Body of pancreas (tissue), 4 donors: ENCODE measurements around the gene RUFY1.

ENCODE experiments used
- POLR2A ChIP-seq, 3 donors: fragments of 450-650 bp; IDR thresholded peaks; one replicate each; pipeline ENCODE4 v1.6.1; 2016; ENCODE audit warnings: antibody characterized with exemption in 3 of 3, mild to moderate bottlenecking in 2 of 3
- TF ChIP-seq, protein P1 (sequence below), 7 experiments: fragments of 450-650 bp in 4 of 7; fragments of 200-600 bp in 3 of 7; sonication (generic) in 3 of 7; IDR thresholded peaks; one replicate each; pipeline ENCODE4 v1.5.1; 2016 to 2019; ENCODE audit warnings: antibody characterized with exemption in 7 of 7

DNA sequence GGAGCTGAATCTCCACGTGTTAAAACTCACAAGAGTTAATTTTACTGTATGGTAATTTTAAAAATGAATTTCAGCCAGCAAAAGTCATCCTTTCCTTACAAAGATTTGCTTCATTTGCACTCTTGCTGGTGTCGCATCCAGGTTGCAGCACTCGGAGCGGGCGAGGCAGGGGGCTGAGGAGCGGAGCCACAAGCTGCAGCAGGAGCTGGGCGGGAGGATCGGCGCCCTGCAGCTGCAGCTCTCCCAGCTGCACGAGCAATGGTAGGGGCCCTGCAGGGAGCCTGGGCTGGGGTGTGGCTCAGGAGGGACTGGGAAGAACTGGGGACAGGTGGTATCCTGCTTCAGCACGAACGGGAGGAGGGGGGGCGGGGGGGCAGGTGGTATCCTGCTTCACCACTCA is 46.1 kb downstream of the RUFY1 start:
- TF ChIP-seq, protein P1, sequence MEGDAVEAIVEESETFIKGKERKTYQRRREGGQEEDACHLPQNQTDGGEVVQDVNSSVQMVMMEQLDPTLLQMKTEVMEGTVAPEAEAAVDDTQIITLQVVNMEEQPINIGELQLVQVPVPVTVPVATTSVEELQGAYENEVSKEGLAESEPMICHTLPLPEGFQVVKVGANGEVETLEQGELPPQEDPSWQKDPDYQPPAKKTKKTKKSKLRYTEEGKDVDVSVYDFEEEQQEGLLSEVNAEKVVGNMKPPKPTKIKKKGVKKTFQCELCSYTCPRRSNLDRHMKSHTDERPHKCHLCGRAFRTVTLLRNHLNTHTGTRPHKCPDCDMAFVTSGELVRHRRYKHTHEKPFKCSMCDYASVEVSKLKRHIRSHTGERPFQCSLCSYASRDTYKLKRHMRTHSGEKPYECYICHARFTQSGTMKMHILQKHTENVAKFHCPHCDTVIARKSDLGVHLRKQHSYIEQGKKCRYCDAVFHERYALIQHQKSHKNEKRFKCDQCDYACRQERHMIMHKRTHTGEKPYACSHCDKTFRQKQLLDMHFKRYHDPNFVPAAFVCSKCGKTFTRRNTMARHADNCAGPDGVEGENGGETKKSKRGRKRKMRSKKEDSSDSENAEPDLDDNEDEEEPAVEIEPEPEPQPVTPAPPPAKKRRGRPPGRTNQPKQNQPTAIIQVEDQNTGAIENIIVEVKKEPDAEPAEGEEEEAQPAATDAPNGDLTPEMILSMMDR (IDR thresholded peaks at IDR 0.05) = no peak
- TF ChIP-seq POLR2A (IDR thresholded peaks at IDR 0.05) = no peak
